Measurements from ENCODE around the gene ARFGEF2. TPM values are rescaled to one million over a fixed set of nuclear protein-coding genes. Genes with fewer than 3 reads are reported as not detected.

The ARFGEF2 gene
- total and polyA plus RNA-seq, 2 of the 8 experiments (the other 6 are each of a cell fraction or from before 2014, with no cell fraction given): 8.1 to 21.8 TPM

DNA sequence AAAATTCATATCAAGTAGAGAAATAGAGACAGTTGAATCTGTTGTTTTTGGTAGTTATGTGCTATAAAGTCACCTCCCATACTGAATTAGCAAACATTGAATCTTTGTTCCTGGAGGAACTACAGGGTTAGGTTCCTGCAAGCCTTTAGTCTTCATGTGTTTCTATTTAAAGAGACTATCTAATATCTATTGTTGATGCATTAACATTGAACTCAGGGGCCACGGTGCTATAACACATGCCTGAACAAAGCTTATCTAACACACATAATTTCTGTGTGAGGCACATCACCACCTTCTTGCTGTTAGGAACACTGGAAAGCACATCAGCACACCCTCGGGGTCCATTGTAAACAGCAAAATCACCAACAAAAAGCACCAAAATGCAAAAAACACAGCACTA lies 21.2 kb downstream of the ARFGEF2 start (continued):
- TF ChIP-seq CTBP2 (IDR thresholded peaks at IDR 0.05; ENCODE audit: borderline replicate concordance, insufficient read depth, insufficient read length, low read length): no peak

All from H1 (cell line).